Astrocyte (in vitro differentiated cells and primary cell): ENCODE results near the gene PTPRN2. TPM values are rescaled to one million over a fixed set of nuclear protein-coding genes. Genes with fewer than 3 reads are reported as not detected.

Source experiments
- DNase-seq: peaks from one replicate; pipeline ENCODE4 v3.0.0-alpha.2; 2010; ENCODE audit warnings: low read depth
- FAIRE-seq: peaks from 2 replicates; lab custom pipeline; 2011; peaks lifted over from hg19 to GRCh38; lab: Jason Lieb, UNC
- H2AFZ ChIP-seq: 2 replicates; pipeline ENCODE4 v1.6.0; 2012; ENCODE audit warnings: low read depth, low read length, inconsistent platforms
- H3K27ac ChIP-seq: 2 replicates; pipeline ENCODE4 v1.5.1; 2011; ENCODE audit warnings: low read depth, low read length, inconsistent platforms
- H3K27me3 ChIP-seq: 2 replicates; pipeline ENCODE4 v1.6.0; 2011; ENCODE audit warnings: low read length, inconsistent platforms; ENCODE audit not compliant: insufficient read depth
- H3K36me3 ChIP-seq: 2 replicates; pipeline ENCODE4 v1.5.1; 2011; ENCODE audit warnings: low read length, inconsistent platforms; ENCODE audit not compliant: insufficient read depth
- H3K4me1 ChIP-seq: 2 replicates; pipeline ENCODE4 v1.5.1; 2011; ENCODE audit warnings: low read length, inconsistent platforms; ENCODE audit not compliant: insufficient read depth
- H3K4me2 ChIP-seq: 2 replicates; pipeline ENCODE4 v1.6.0; 2012; ENCODE audit warnings: low read length, inconsistent platforms
- H3K4me3 ChIP-seq: 2 replicates; pipeline ENCODE4 v1.5.1; 2011; ENCODE audit warnings: low read depth, mild to moderate bottlenecking, low read length, inconsistent platforms; ENCODE audit not compliant: insufficient read depth
- H3K79me2 ChIP-seq: 2 replicates; pipeline ENCODE4 v1.6.0; 2012; ENCODE audit warnings: mild to moderate bottlenecking, low read length, inconsistent platforms; ENCODE audit not compliant: insufficient read depth
- H3K9ac ChIP-seq: 2 replicates; pipeline ENCODE4 v1.6.0; 2012; ENCODE audit warnings: mild to moderate bottlenecking, low read length, inconsistent platforms
- H3K9me3 ChIP-seq: 2 replicates; pipeline ENCODE4 v1.5.1; 2012; ENCODE audit warnings: low read depth, mild to moderate bottlenecking, low read length, inconsistent platforms; ENCODE audit not compliant: insufficient read depth
- H4K20me1 ChIP-seq: 2 replicates; pipeline ENCODE4 v1.6.0; 2012; ENCODE audit warnings: low read length, inconsistent platforms; ENCODE audit not compliant: insufficient read depth
- H3K27ac Mint-ChIP-seq: one replicate; pipeline ENCODE4 v1.8.0; 2021; ENCODE audit warnings: mild to moderate bottlenecking, mixed read lengths; ENCODE audit not compliant: unreplicated experiment
- H3K27me3 Mint-ChIP-seq: one replicate; pipeline ENCODE4 v1.8.0; 2021; ENCODE audit warnings: low read depth, mixed read lengths; ENCODE audit not compliant: unreplicated experiment
- H3K36me3 Mint-ChIP-seq: one replicate; pipeline ENCODE4 v1.8.0; 2021; ENCODE audit warnings: low read depth, mixed read lengths; ENCODE audit not compliant: unreplicated experiment
- H3K4me1 Mint-ChIP-seq: one replicate; pipeline ENCODE4 v1.8.0; 2021; ENCODE audit warnings: low read depth, mixed read lengths; ENCODE audit not compliant: unreplicated experiment
- H3K4me3 Mint-ChIP-seq: one replicate; pipeline ENCODE4 v1.8.0; 2021; ENCODE audit warnings: mild to moderate bottlenecking, moderate library complexity, mixed read lengths; ENCODE audit not compliant: unreplicated experiment
- H3K9me3 Mint-ChIP-seq: one replicate; pipeline ENCODE4 v1.8.0; 2021; ENCODE audit warnings: mild to moderate bottlenecking, mixed read lengths; ENCODE audit not compliant: unreplicated experiment
- CTCF ChIP-seq: IDR thresholded peaks from 2 replicates; pipeline ENCODE4 v1.5.1; 2011; ENCODE audit warnings: low read depth, mild to moderate bottlenecking, inconsistent platforms, low read length, moderate library complexity; ENCODE audit not compliant: insufficient read depth
- EZH2 ChIP-seq: IDR thresholded peaks from 2 replicates; pipeline ENCODE4 v1.6.1; 2012; ENCODE audit warnings: mild to moderate bottlenecking, low read length, inconsistent platforms; ENCODE audit not compliant: insufficient read depth
- total RNA-seq: library from RNA; stranded (reverse); gene quantifications from 2 replicates; pipeline ENCODE4 v1.2.1, GENCODE V29; 2021

Gene PTPRN2
- total RNA-seq, 1 donor from 2014 or later: 0.09 TPM

GRCh38 chr7:158322616-158323530, 264.8 kb downstream of the PTPRN2 start:
- no peaks in the 10 kb centered on the region for H3K4me1 ChIP-seq
- no peak for DNase-seq
- peaks cover 15% of the 10 kb centered on the region for H3K9me3 ChIP-seq
- H3K4me2 ChIP-seq: no peak overlapping the region
- Mint-ChIP-seq H3K27ac (no peak overlapping the region), H3K9me3 (peaks cover 21% of the 10 kb centered on the region), H3K27me3 (no peaks in the 10 kb centered on the region), H3K36me3 (no peaks in the 10 kb centered on the region), H3K4me3 (no peak overlapping the region), H3K4me1 (no peaks in the 10 kb centered on the region)
- TF ChIP-seq CTCF (no peak), EZH2 (no peak)
- no peak overlapping the region for H3K9ac ChIP-seq
- no peak overlapping the region for H2AFZ ChIP-seq
- no peak for FAIRE-seq
- H3K27ac ChIP-seq: no peak overlapping the region
- H3K79me2 ChIP-seq: no peaks in the 10 kb centered on the region
- H3K36me3 ChIP-seq: no peaks in the 10 kb centered on the region
- H4K20me1 ChIP-seq: no peaks in the 10 kb centered on the region
- H3K27me3 ChIP-seq: no peaks in the 10 kb centered on the region
- no peak overlapping the region for H3K4me3 ChIP-seq

- Histone ChIP-seq H3K4me3 (no peak overlapping the region), H2AFZ (no peak overlapping the region), H3K36me3 (no peaks in the 10 kb centered on the region), H3K79me2 (no peaks in the 10 kb centered on the region), H3K9me3 (peaks cover 11% of the 10 kb centered on the region), H4K20me1 (no peaks in the 10 kb centered on the region), H3K9ac (no peak overlapping the region), H3K4me1 (no peaks in the 10 kb centered on the region), H3K27ac (no peak overlapping the region), H3K27me3 (no peaks in the 10 kb centered on the region), H3K4me2 (no peak overlapping the region)
- no peak overlapping the region for H3K27ac Mint-ChIP-seq
- no peaks in the 10 kb centered on the region for H3K36me3 Mint-ChIP-seq
- H3K4me1 Mint-ChIP-seq: no peaks in the 10 kb centered on the region
- H3K27me3 Mint-ChIP-seq: no peaks in the 10 kb centered on the region
- no peak overlapping the region for H3K4me3 Mint-ChIP-seq
- no peak for DNase-seq
- FAIRE-seq: no peak
- H3K9me3 Mint-ChIP-seq: peaks cover 18% of the 10 kb centered on the region
- TF ChIP-seq EZH2 (no peak), CTCF (no peak)
These were observed 265.5 kb downstream of the PTPRN2 start for GRCh38 chr7:158321936-158322615.
